ENCODE results near the gene PRPF19. TPM values are rescaled to one million over a fixed set of nuclear protein-coding genes. Genes with fewer than 3 reads are reported as not detected.

PRPF19 gene
- total RNA-seq, 1 experiment from 2014 or later = 116 TPM

GRCh38 chr11:60857378-60858232 is 48.8 kb downstream of the PRPF19 start:
- no peaks in the 10 kb centered on the region for H3K9me3 Mint-ChIP-seq
- no peak overlapping the region for H3K4me3 Mint-ChIP-seq
- POLR2A ChIA-PET = no interaction called here
- DNase-seq (ENCODE audit: low spot score) (no peak), ATAC-seq (no peak)
- H3K4me1 Mint-ChIP-seq = no peaks in the 10 kb centered on the region
- no peak overlapping the region for H3K27ac Mint-ChIP-seq
- CTCF ChIA-PET = interaction anchor here (1.4 kb wide), 1 partner anchor 30 kb away, joined by 7 read pairs; no protein-coding TSS in a partner anchor
- peaks cover 3% of the 10 kb centered on the region; the same call in 1 of the 2 replicates for H3K36me3 Mint-ChIP-seq
- H3K27me3 Mint-ChIP-seq (ENCODE audit: low read depth) = peaks cover 13% of the 10 kb centered on the region
- no peak for TF ChIP-seq ZNF671 (CRISPR knock-in tag; IDR thresholded peaks at IDR 0.05)
- TF ChIP-seq ZNF416 (CRISPR knock-in tag; IDR thresholded peaks at IDR 0.05) = no peak
- TF ChIP-seq, protein P1, sequence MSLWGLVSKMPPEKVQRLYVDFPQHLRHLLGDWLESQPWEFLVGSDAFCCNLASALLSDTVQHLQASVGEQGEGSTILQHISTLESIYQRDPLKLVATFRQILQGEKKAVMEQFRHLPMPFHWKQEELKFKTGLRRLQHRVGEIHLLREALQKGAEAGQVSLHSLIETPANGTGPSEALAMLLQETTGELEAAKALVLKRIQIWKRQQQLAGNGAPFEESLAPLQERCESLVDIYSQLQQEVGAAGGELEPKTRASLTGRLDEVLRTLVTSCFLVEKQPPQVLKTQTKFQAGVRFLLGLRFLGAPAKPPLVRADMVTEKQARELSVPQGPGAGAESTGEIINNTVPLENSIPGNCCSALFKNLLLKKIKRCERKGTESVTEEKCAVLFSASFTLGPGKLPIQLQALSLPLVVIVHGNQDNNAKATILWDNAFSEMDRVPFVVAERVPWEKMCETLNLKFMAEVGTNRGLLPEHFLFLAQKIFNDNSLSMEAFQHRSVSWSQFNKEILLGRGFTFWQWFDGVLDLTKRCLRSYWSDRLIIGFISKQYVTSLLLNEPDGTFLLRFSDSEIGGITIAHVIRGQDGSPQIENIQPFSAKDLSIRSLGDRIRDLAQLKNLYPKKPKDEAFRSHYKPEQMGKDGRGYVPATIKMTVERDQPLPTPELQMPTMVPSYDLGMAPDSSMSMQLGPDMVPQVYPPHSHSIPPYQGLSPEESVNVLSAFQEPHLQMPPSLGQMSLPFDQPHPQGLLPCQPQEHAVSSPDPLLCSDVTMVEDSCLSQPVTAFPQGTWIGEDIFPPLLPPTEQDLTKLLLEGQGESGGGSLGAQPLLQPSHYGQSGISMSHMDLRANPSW (CRISPR knock-in tag; conservative IDR thresholded peaks at IDR 0.05; ENCODE audit: low read depth) = no peak
- TF ChIP-seq, protein P2, sequence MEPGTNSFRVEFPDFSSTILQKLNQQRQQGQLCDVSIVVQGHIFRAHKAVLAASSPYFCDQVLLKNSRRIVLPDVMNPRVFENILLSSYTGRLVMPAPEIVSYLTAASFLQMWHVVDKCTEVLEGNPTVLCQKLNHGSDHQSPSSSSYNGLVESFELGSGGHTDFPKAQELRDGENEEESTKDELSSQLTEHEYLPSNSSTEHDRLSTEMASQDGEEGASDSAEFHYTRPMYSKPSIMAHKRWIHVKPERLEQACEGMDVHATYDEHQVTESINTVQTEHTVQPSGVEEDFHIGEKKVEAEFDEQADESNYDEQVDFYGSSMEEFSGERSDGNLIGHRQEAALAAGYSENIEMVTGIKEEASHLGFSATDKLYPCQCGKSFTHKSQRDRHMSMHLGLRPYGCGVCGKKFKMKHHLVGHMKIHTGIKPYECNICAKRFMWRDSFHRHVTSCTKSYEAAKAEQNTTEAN (CRISPR knock-in tag; IDR thresholded peaks at IDR 0.05) = no peak
- TF ChIP-seq SP1 (CRISPR knock-in tag; conservative IDR thresholded peaks at IDR 0.05) = no peak
- TF ChIP-seq KAT7 (CRISPR knock-in tag; IDR thresholded peaks at IDR 0.05; ENCODE audit: borderline replicate concordance) = no peak
- TF ChIP-seq RORB (CRISPR knock-in tag; IDR thresholded peaks at IDR 0.05) = no peak
- TF ChIP-seq OVOL2 (CRISPR knock-in tag; IDR thresholded peaks at IDR 0.05; ENCODE audit: borderline replicate concordance) = no peak
- TF ChIP-seq ATF1 (CRISPR knock-in tag; IDR thresholded peaks at IDR 0.05) = no peak
- TF ChIP-seq ZNF121 (CRISPR knock-in tag; IDR thresholded peaks at IDR 0.05) = no peak
- TF ChIP-seq RELA (CRISPR knock-in tag; IDR thresholded peaks at IDR 0.05; ENCODE audit: borderline replicate concordance) = no peak
- no peak for TF ChIP-seq TEAD1 (CRISPR knock-in tag; IDR thresholded peaks at IDR 0.05)
- TF ChIP-seq, protein P3, sequence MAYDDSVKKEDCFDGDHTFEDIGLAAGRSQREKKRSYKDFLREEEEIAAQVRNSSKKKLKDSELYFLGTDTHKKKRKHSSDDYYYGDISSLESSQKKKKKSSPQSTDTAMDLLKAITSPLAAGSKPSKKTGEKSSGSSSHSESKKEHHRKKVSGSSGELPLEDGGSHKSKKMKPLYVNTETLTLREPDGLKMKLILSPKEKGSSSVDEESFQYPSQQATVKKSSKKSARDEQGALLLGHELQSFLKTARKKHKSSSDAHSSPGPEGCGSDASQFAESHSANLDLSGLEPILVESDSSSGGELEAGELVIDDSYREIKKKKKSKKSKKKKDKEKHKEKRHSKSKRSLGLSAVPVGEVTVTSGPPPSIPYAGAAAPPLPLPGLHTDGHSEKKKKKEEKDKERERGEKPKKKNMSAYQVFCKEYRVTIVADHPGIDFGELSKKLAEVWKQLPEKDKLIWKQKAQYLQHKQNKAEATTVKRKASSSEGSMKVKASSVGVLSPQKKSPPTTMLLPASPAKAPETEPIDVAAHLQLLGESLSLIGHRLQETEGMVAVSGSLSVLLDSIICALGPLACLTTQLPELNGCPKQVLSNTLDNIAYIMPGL (CRISPR knock-in tag; IDR thresholded peaks at IDR 0.05) = no peak
- TF ChIP-seq IRF1 (CRISPR knock-in tag; IDR thresholded peaks at IDR 0.05) = no peak
- TF ChIP-seq CREB1 (CRISPR knock-in tag; IDR thresholded peaks at IDR 0.05) = no peak
- TF ChIP-seq NR3C1 (CRISPR knock-in tag; conservative IDR thresholded peaks at IDR 0.05; ENCODE audit: low read depth) = no peak

GRCh38 chr11:60855726-60856633 is 50.4 kb downstream of the PRPF19 start, which contains the start of gene PTGDR2:
Gene PTGDR2 (minus strand): TSS chr11:60855950. CDS start chr11:60853722, 2,228 bp downstream.
- ChIA-PET CTCF (interaction anchor here (0.7 to 1.5 kb wide), 6 partner anchors 12 to 80 kb away, joined by 3 to 6 read pairs (median 4); no protein-coding TSS in a partner anchor), POLR2A (no interaction called here)
- H3K27me3 Mint-ChIP-seq (ENCODE audit: low read depth) = peaks cover 13% of the 10 kb centered on the region
- H3K9me3 Mint-ChIP-seq = no peaks in the 10 kb centered on the region
- peaks cover 7% of the 10 kb centered on the region for H3K36me3 Mint-ChIP-seq
- no peak within 1 kb of the TSS for H3K4me3 Mint-ChIP-seq
- no peak for DNase-seq (ENCODE audit: low spot score)
- no peak within 1 kb of the TSS for H3K27ac Mint-ChIP-seq
- H3K4me1 Mint-ChIP-seq = peaks cover 10% of the 10 kb centered on the region
- no peak for ATAC-seq
- TF ChIP-seq, protein P4, sequence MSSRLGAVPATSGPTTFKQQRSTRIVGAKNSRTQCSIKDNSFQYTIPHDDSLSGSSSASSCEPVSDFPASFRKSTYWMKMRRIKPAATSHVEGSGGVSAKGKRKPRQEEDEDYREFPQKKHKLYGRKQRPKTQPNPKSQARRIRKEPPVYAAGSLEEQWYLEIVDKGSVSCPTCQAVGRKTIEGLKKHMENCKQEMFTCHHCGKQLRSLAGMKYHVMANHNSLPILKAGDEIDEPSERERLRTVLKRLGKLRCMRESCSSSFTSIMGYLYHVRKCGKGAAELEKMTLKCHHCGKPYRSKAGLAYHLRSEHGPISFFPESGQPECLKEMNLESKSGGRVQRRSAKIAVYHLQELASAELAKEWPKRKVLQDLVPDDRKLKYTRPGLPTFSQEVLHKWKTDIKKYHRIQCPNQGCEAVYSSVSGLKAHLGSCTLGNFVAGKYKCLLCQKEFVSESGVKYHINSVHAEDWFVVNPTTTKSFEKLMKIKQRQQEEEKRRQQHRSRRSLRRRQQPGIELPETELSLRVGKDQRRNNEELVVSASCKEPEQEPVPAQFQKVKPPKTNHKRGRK (CRISPR knock-in tag; IDR thresholded peaks at IDR 0.05; ENCODE audit: borderline replicate concordance) = no peak
- TF ChIP-seq NR1H2 (CRISPR knock-in tag; IDR thresholded peaks at IDR 0.05) (no peak), ZNF232 (CRISPR knock-in tag; IDR thresholded peaks at IDR 0.05) (no peak), PRRX2 (CRISPR knock-in tag; IDR thresholded peaks at IDR 0.05) (no peak), ZNF396 (CRISPR knock-in tag; IDR thresholded peaks at IDR 0.05; ENCODE audit: borderline replicate concordance) (no peak), SOX15 (CRISPR knock-in tag; IDR thresholded peaks at IDR 0.05) (no peak)
